Body of pancreas (tissue), 4 donors: ENCODE results near the gene DFFA.
A peak's percentile ranks its signal among the peaks of the same experiment; 100 is the strongest.

ENCODE experiments used
- POLR2A ChIP-seq, 3 donors: fragments of 450-650 bp; IDR thresholded peaks; one replicate each; pipeline ENCODE4 v1.6.1; 2016; ENCODE audit warnings: antibody characterized with exemption in 3 of 3, mild to moderate bottlenecking in 2 of 3
- TF ChIP-seq, protein P1 (sequence below), 7 experiments: fragments of 450-650 bp in 4 of 7; fragments of 200-600 bp in 3 of 7; sonication (generic) in 3 of 7; IDR thresholded peaks; one replicate each; pipeline ENCODE4 v1.5.1; 2016 to 2019; ENCODE audit warnings: antibody characterized with exemption in 7 of 7

DNA sequence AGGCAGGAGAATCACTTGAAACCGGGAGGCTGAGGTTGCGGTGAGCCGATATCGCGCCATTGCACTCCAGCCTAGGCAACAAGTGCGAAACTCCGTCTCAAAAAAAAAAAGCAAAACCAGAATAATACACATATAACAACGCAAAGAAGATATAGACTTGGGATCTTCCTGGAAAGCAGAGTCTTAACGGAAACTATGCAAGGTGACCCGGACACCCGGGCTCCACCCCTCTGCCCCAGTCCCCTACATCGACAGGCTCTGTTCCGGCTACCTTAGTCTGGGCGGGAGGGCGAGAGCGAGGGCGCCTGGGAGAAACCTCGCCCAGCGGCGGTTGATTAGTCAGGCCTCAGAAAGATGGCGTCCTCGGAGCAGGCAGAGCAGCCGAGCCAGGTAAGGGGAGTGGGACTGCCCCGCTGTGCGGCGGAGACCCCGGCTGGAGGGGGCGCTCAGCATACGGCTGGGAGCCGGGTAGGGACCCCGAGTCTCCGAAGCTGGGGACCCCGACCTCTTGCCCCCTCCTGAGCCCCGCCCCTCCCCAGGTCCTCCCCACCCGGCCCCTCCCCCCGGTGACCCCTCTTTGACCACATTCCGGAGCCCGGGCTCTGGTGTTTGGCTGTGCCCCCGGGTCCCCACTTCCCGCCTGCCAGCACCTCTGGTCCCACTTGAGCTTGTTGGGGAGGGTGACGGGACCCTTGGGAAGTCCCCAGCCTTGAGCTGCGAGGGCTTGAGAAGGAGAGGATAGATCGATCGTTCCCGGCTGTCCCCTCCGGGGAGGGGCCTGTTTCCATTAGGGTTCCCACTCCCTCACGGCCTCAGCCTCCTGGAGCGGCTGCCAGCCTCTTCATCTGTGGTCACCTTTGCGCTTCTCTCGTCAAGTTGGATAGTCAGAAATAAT, 2.5 kb upstream of the DFFA start, which contains the start of gene PEX14:
- TF ChIP-seq, protein P1, sequence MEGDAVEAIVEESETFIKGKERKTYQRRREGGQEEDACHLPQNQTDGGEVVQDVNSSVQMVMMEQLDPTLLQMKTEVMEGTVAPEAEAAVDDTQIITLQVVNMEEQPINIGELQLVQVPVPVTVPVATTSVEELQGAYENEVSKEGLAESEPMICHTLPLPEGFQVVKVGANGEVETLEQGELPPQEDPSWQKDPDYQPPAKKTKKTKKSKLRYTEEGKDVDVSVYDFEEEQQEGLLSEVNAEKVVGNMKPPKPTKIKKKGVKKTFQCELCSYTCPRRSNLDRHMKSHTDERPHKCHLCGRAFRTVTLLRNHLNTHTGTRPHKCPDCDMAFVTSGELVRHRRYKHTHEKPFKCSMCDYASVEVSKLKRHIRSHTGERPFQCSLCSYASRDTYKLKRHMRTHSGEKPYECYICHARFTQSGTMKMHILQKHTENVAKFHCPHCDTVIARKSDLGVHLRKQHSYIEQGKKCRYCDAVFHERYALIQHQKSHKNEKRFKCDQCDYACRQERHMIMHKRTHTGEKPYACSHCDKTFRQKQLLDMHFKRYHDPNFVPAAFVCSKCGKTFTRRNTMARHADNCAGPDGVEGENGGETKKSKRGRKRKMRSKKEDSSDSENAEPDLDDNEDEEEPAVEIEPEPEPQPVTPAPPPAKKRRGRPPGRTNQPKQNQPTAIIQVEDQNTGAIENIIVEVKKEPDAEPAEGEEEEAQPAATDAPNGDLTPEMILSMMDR (IDR thresholded peaks at IDR 0.05) = no peak
- peak in 2 of 3 donors; percentile 46 to 53 for TF ChIP-seq POLR2A (IDR thresholded peaks at IDR 0.05)
